Left ventricle myocardium superior (tissue), 1 donor: Measurements from ENCODE around the gene MMP19. TPM values are rescaled to one million over a fixed set of nuclear protein-coding genes. Genes with fewer than 3 reads are reported as not detected.
"Not testable (repeated sequence)": the region's sequence is repeated elsewhere in the genome, so short reads cannot be mapped to it uniquely, and the experiment has no call there.

Experiments used
- ATAC-seq: fragments of 200-7000 bp; cut with Tn5 transposase; one replicate; pipeline ENCODE4 v1.9.1; 2020; ENCODE audit warnings: mild to moderate bottlenecking, moderate library complexity
- DNase-seq: peaks from one replicate; pipeline ENCODE4 v3.0.0-alpha.2; 2020
- intact Hi-C: fragments of 100-400 bp; cut with micrococcal nuclease; formaldehyde crosslinking; loops from one replicate; pipeline ENCODE4 v1.11.0; 2022
- long read RNA-seq: library from polyadenylated mRNA; unstranded; transcript quantifications from one replicate; pipeline ENCODE4 v2.0.0, GENCODE V29; 2021
- total RNA-seq: library from RNA; stranded (reverse); fragmentation: NEBNext Ultra II Directional; extraction: Animal tissue kit (Norgen Biotek cat#: 25700); gene quantifications from one replicate; pipeline ENCODE4 v1.2.1, GENCODE V29; 2021
- donor health status: DM: no; HTN: yes; CAD: no; lungs with severe emphysema.

Gene MMP19, protein sequence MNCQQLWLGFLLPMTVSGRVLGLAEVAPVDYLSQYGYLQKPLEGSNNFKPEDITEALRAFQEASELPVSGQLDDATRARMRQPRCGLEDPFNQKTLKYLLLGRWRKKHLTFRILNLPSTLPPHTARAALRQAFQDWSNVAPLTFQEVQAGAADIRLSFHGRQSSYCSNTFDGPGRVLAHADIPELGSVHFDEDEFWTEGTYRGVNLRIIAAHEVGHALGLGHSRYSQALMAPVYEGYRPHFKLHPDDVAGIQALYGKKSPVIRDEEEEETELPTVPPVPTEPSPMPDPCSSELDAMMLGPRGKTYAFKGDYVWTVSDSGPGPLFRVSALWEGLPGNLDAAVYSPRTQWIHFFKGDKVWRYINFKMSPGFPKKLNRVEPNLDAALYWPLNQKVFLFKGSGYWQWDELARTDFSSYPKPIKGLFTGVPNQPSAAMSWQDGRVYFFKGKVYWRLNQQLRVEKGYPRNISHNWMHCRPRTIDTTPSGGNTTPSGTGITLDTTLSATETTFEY
- total RNA-seq: 2.1 TPM
- long read RNA-seq, partial matches to known transcripts: 0 of 1 reads
- long read RNA-seq, other reads (novel, unspliced or antisense): 1 of 1 reads

DNA sequence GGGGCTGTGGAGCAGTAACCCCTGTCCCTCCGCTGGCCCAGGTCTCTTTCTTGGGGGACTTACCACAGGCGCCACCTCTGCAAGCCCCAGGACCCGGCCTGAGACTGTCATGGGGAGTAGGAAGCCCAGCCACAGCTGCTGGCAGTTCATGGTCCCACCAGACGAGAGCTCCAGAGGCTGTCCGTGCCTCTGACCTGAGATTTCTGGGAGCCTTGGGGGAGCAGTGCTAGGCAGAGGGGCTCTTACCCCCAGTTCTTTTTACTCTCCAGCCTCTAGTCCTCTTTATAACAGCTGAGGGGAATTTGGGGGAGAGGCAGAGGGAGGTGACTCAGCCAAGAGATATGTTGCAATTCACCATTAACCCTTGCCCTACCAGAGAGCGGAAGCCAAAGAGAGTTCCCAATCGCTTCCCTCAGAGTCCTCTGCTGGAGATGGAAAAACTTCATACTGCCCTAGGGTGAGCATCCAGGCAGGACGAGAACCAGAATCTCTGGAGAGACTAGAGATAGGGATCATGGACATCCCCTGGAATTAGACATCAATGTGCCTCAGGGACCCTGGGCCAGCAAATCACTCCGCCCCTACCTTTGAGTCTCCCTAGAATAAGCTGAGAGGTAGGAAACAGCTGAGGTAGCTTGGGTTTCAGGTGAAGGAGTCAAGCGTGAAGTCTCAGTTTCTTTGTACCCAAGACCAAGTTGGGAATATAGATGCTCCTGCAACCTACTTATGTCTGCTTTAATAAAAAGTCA is at the start of gene MMP19:
Gene MMP19 (minus strand): TSS at position 256 of the 749 bp plus-strand sequence. CDS start 106 bp downstream, at position 150.
- ATAC-seq: peak; percentile 64
- intact Hi-C loops: no loop called here

GRCh38 chr12:55891310-55891709 is 48.6 kb upstream of the MMP19 start:
- ATAC-seq (no peak), DNase-seq (no peak)
- intact Hi-C loops: no loop called here

More for the DNA sequence above, at the start of gene MMP19:
- no peak for DNase-seq

DNA sequence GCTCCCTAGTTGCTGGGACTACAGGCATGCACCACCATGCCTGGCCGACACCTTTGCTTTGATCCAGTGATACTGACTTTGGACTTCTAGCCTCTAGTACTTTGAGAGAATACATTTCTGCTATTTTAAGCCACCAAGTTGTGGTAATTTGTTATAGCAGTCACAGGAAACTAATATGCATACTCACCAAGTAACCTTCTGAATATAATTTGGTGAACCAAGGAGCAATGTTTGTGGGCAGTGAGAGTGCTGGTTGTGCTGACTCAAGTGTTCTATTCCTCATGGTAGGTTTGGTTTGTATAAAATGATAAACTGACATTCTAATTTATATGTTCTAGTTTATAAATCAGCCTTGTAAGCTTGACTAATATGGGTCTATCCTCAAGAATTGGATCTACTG is 42.4 kb upstream of the MMP19 start:
- ATAC-seq (no peak), DNase-seq (no peak)
- intact Hi-C loops: no loop called here

GRCh38 chr12:55877824-55878223 is 35.1 kb upstream of the MMP19 start:
- ATAC-seq: no peak
- intact Hi-C loops: no loop called here
- DNase-seq: no peak

GRCh38 chr12:55875704-55876467 is 33.1 kb upstream of the MMP19 start:
- DNase-seq (no peak), ATAC-seq (no peak)
- intact Hi-C loops: no loop called here

GRCh38 chr12:55874443-55874842 is 31.7 kb upstream of the MMP19 start:
- DNase-seq (no peak), ATAC-seq (no peak)
- intact Hi-C loops: no loop called here

DNA sequence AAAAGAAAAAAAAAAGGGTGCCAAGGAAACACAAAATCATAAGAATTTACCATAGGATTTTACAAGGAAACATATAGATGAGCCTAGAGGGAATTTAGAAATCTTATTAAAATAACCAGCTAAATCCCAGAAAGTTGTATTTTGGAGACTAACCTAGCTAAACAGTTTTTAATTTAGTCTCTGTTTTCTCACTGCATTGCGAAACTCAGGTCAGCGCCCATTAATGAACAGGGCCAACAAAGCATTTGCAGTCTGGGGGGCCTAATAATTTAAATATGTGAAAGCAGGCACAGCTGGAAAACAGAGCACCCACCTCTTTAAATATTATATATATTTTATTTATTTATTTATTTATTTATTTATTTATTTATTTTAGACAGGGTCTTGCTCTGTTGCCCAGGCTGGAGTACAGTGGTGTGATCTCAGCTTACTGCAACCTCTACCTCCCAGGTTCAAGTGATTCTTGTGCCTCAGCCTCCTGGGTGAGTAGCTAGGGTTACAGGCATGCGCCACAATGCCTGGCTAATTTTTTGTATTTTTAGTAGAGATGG is 23.8 kb upstream of the MMP19 start:
- ATAC-seq, DNase-seq, intact Hi-C loops: not testable (repeated sequence)

DNA sequence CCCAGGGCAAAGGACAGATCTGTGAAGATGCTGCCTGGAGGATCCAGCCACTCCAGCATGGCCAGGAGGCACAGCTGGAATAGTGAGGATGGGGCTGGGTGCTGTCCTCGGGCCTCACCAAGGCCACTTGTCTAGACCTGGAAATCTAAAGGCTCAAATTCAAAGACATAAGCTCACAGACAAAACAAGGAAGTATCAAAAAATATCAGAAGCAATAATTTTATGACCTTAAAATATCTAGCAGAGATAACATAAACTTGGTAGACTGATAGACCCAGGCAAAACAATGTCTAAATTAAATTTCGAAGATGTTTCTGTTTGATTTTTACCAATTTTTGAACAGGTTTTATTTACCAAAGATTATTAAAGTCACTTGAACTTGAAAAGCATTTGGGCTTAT is 22.6 kb upstream of the MMP19 start:
- DNase-seq: no peak
- intact Hi-C loops: no loop called here
- no peak for ATAC-seq

GRCh38 chr12:55862931-55863330 is 20.2 kb upstream of the MMP19 start:
- intact Hi-C loops, ATAC-seq, DNase-seq: not testable (repeated sequence)

DNA sequence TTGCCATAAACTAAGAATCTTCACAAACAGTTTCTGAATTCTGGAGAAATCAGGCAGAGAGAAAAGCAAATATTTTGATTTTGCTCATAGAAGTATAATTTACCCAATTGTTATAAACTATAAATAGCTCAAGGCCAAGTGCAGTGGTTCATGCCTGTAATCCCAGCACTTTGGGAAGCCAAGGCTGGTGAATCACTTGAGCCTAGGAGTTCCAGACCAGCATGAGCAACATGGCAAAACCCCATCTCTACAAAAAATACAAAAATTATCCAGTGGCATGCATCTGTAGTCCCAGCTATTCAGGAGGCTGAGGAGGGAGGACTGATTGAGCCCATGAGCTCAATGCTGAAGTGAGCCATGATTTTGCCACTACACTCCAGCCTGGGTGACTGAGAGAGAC is 19.6 kb upstream of the MMP19 start:
- ATAC-seq (no peak), DNase-seq (no peak)
- intact Hi-C loops: no loop called here

DNA sequence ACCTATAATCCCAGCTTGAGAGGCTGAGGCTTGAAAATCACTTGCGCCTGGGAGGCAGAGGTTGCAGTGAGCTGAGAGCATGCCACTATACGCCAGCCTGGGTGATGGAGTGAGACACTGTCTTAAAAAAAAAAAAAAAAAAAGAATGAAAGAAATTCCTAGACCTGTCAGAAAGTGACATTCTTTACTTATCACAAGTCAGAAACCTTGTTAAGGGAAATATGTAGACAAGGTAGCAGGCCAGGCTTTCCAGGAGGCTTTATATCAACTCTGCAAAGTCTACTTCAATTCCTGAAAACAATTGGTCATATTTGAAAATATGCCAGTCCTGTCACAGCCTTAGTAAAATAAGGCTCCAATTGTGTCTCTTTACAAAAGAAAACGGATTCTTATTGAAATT is 19.1 kb upstream of the MMP19 start:
- DNase-seq (no peak), ATAC-seq (no peak)
- intact Hi-C loops: no loop called here

GRCh38 chr12:55861396-55861795 is 18.7 kb upstream of the MMP19 start:
- ATAC-seq (no peak), DNase-seq (no peak)
- intact Hi-C loops: no loop called here

GRCh38 chr12:55852740-55853139 is 10.0 kb upstream of the MMP19 start:
- intact Hi-C loops: no loop called here
- ATAC-seq (no peak), DNase-seq (no peak)

- intact Hi-C loops: no loop called here
- ATAC-seq: no peak
- no peak for DNase-seq
Observed at GRCh38 chr12:55850893-55851292, 8.2 kb upstream of the MMP19 start.

DNA sequence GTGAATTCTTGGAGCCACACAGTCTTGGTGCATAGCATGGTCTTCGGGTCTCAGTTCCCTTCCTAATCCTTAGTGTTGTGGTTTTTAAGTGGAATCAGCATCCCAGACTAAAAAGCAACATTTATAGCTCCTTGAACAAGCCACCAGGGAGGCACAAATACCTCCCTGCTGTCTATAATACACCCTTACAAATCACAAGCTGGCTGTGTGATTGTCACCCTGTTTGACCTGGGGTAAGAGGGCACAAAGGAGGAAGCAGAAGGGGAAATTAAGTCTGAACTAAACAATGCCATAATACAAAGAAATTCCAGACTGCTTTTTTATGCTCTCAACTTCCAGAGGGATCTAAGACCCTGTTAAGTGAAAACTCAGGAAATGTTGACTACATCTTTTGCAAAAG is 7.7 kb upstream of the MMP19 start:
- DNase-seq: no peak

GRCh38 chr12:55849616-55850343 is 7.0 kb upstream of the MMP19 start:
- intact Hi-C loops: no loop called here
- ATAC-seq (no peak), DNase-seq (no peak)

More for the DNA sequence above, 7.7 kb upstream of the MMP19 start:
- ATAC-seq: no peak
- intact Hi-C loops: no loop called here

- DNase-seq: peak; percentile 88
- ATAC-seq: peak; percentile 95
- intact Hi-C loops: no loop called here
Observed at GRCh38 chr12:55847603-55848291, 5.0 kb upstream of the MMP19 start.

DNA sequence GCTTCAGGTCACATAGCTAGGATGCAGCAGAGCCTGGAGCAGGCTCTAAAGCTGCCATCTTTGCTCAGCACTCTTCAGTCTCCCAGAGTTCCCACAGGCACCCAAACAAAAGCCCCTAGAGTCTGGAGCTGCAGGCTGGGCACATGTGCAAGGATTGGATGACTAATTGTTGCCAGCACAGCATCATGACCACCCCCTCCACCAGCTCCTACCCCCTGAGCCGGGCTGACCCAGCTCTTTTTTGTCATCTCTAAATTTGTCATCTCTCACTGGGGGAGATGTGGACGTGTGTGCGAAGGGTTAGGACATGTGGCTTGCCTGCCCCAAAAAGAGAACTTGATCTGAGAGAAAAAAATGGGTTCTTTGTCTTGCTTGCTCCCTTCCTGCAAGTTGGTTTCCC is 4.3 kb upstream of the MMP19 start:
- intact Hi-C loops: no loop called here
- peak; percentile 6 for ATAC-seq
- no peak for DNase-seq
